ENCODE data around the gene AJAP1.

AJAP1 gene

DNA sequence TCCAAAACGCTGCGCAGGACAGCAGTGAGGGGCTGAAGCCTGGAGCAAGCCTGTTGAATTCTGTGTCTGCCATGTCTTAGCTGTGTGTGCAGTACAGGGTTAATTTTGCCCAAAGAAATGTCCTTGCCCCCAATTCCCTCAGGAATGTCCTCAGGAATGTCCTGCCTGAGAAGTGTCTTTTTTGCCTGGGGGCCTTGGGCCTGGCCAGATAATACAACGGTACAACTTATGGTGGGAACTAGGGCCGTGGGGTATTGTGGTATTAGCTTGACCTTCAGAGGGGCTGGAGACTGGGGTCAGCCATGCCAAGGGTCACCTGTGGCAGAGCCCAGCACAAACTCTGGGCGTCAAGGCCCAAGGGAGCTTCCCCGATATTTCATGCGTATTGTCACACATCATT is 107.7 kb downstream of the AJAP1 start:
- POLR2A ChIA-PET, result no interaction called here
- DNase-seq (ENCODE audit: extremely low spot score), result no peak
- TF ChIP-seq ZNF384 (IDR thresholded peaks at IDR 0.05), result no peak
- TF ChIP-seq, protein P1, sequence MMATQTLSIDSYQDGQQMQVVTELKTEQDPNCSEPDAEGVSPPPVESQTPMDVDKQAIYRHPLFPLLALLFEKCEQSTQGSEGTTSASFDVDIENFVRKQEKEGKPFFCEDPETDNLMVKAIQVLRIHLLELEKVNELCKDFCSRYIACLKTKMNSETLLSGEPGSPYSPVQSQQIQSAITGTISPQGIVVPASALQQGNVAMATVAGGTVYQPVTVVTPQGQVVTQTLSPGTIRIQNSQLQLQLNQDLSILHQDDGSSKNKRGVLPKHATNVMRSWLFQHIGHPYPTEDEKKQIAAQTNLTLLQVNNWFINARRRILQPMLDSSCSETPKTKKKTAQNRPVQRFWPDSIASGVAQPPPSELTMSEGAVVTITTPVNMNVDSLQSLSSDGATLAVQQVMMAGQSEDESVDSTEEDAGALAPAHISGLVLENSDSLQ (IDR thresholded peaks at IDR 0.05), result no peak
- no peak for TF ChIP-seq SP1 (IDR thresholded peaks at IDR 0.05)
- no peak for TF ChIP-seq HDGF (IDR thresholded peaks at IDR 0.05; ENCODE audit: borderline replicate concordance)
- no peak for TF ChIP-seq FOXK2 (IDR thresholded peaks at IDR 0.05)
- TF ChIP-seq ARNT (IDR thresholded peaks at IDR 0.05), result no peak
- TF ChIP-seq TARDBP (IDR thresholded peaks at IDR 0.05), result no peak
- no peak for TF ChIP-seq ELF4 (IDR thresholded peaks at IDR 0.05)
- TF ChIP-seq SUZ12 (IDR thresholded peaks at IDR 0.05), result no peak
- CTCF ChIA-PET, result no interaction called here

DNA sequence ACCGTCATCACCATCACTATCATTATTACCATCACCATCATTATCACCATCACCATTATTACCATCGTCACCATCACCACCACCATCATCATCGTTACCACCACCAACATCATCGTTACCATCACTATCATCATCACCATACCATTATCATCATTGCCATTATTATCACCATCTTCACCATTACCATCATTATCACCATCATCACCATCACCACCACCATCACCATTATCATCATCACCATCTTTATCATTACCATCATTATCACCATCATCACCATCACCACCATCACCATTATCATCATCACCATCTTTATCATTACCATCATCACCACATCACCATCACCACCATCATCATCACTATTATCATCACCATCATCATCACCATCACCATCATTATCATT is 112.9 kb downstream of the AJAP1 start:
- TF ChIP-seq TARDBP (IDR thresholded peaks at IDR 0.05), result no peak
- no peak for TF ChIP-seq SUZ12 (IDR thresholded peaks at IDR 0.05)
- no peak for TF ChIP-seq CTBP1 (IDR thresholded peaks at IDR 0.05; ENCODE audit: borderline replicate concordance)
- TF ChIP-seq NFRKB (IDR thresholded peaks at IDR 0.05), result no peak
- no peak for TF ChIP-seq ZNF384 (IDR thresholded peaks at IDR 0.05)
- TF ChIP-seq, protein P1 (IDR thresholded peaks at IDR 0.05), result no peak
- TF ChIP-seq ARNT (IDR thresholded peaks at IDR 0.05), result no peak
- no peak for TF ChIP-seq L3MBTL2 (conservative IDR thresholded peaks at IDR 0.05)
- TF ChIP-seq FOXA1 (IDR thresholded peaks at IDR 0.05), result no peak
- TF ChIP-seq FOXM1 (IDR thresholded peaks at IDR 0.05; ENCODE audit: borderline replicate concordance), result no peak
- TF ChIP-seq BHLHE40 (IDR thresholded peaks at IDR 0.05; ENCODE audit: borderline replicate concordance), result no peak
- no peak for TF ChIP-seq FOXK2 (IDR thresholded peaks at IDR 0.05)
- TF ChIP-seq ELF4 (IDR thresholded peaks at IDR 0.05), result no peak
- no peak for TF ChIP-seq HDGF (IDR thresholded peaks at IDR 0.05; ENCODE audit: borderline replicate concordance)
- TF ChIP-seq LEF1 (IDR thresholded peaks at IDR 0.05; ENCODE audit: borderline replicate concordance), result no peak
- TF ChIP-seq SP1 (IDR thresholded peaks at IDR 0.05), result no peak
- ChIA-PET CTCF (no interaction called here), POLR2A (no interaction called here)
- no peak for DNase-seq (ENCODE audit: extremely low spot score)

DNA sequence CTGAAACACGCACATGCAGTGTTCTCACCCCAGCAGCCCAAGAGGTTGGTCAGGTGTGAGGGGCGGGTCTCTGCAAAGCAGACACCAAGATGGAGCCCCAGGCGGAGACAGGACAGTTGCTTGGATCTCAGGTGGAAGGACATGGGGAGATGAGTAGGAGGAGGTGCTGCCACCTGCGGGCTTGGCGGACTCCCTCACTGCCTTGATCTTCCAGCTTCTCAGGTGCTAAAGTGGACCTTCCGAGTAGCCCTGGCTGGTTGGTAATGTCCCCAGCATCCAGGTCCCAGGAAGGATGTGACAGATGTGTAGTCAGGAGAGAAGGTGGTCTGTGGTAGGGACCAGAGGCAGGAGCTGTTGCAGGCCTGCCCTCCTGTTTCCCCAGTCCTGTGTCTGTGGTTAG is 114.1 kb downstream of the AJAP1 start:
- TF ChIP-seq SUZ12 (IDR thresholded peaks at IDR 0.05) (no peak), TARDBP (IDR thresholded peaks at IDR 0.05) (no peak), HDGF (IDR thresholded peaks at IDR 0.05; ENCODE audit: borderline replicate concordance) (no peak), SP1 (IDR thresholded peaks at IDR 0.05) (no peak), L3MBTL2 (conservative IDR thresholded peaks at IDR 0.05) (no peak), ARNT (IDR thresholded peaks at IDR 0.05) (no peak), FOXM1 (IDR thresholded peaks at IDR 0.05; ENCODE audit: borderline replicate concordance) (no peak), LEF1 (IDR thresholded peaks at IDR 0.05; ENCODE audit: borderline replicate concordance) (no peak), NFRKB (IDR thresholded peaks at IDR 0.05) (no peak), FOXK2 (IDR thresholded peaks at IDR 0.05) (no peak)
- TF ChIP-seq, protein P1 (IDR thresholded peaks at IDR 0.05), result no peak
- no peak for DNase-seq (ENCODE audit: extremely low spot score)
- CTCF ChIA-PET, result no interaction called here
- POLR2A ChIA-PET, result no interaction called here

DNA sequence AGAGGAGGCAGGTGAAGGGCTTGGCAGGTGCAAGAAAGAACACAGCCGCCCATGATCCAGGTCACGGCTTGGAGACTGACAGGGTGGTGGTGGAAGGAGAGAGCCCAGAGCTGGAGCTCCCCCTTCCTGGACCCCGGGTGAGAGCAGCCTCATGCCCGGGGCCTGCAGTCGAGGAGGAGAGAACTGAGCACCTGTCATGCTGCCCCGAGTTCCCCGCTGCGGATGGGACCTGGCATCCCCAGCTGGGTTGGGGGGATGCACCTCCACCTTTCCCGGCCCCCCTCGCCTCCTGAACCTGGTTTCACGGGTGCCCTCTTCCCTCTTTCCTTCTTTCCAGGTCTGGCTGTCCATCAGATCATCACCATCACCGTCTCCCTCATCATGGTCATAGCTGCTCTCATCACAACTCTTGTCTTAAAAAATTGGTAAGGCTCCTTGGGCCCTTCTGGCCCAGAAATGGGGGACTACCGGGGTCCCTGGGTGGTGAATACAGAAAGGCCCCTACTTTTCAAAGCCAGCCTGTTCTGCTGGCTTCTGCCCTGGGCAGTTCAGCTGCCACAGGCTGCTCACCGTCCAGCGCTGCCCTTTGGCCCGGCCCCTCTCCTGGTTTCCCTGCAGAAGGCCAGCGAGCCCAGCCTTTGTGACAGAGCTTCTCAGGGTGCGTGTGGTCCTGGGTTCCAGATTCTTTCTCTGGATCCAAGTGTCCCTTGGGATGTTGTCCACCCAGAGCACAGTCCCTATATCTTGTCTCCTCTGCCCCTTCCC is 115.3 kb downstream of the AJAP1 start:
- ChIA-PET CTCF (no interaction called here), POLR2A (no interaction called here)
- TF ChIP-seq SP1 (IDR thresholded peaks at IDR 0.05), result no peak
- TF ChIP-seq FOXA1 (IDR thresholded peaks at IDR 0.05), result no peak
- TF ChIP-seq NFRKB (IDR thresholded peaks at IDR 0.05), result no peak
- no peak for TF ChIP-seq TARDBP (IDR thresholded peaks at IDR 0.05)
- TF ChIP-seq ELF4 (IDR thresholded peaks at IDR 0.05), result no peak
- TF ChIP-seq FOXK2 (IDR thresholded peaks at IDR 0.05), result no peak
- no peak for TF ChIP-seq FOXM1 (IDR thresholded peaks at IDR 0.05; ENCODE audit: borderline replicate concordance)
- no peak for TF ChIP-seq ARNT (IDR thresholded peaks at IDR 0.05)
- TF ChIP-seq, protein P1 (IDR thresholded peaks at IDR 0.05), result no peak
- TF ChIP-seq BHLHE40 (IDR thresholded peaks at IDR 0.05; ENCODE audit: borderline replicate concordance), result no peak
- TF ChIP-seq SUZ12 (IDR thresholded peaks at IDR 0.05), result no peak
- TF ChIP-seq LEF1 (IDR thresholded peaks at IDR 0.05; ENCODE audit: borderline replicate concordance), result no peak
- TF ChIP-seq ZNF384 (IDR thresholded peaks at IDR 0.05), result no peak
- TF ChIP-seq HDGF (IDR thresholded peaks at IDR 0.05; ENCODE audit: borderline replicate concordance), result no peak
- TF ChIP-seq CTBP1 (IDR thresholded peaks at IDR 0.05; ENCODE audit: borderline replicate concordance), result no peak
- TF ChIP-seq L3MBTL2 (conservative IDR thresholded peaks at IDR 0.05), result no peak
- DNase-seq (ENCODE audit: extremely low spot score), result no peak

DNA sequence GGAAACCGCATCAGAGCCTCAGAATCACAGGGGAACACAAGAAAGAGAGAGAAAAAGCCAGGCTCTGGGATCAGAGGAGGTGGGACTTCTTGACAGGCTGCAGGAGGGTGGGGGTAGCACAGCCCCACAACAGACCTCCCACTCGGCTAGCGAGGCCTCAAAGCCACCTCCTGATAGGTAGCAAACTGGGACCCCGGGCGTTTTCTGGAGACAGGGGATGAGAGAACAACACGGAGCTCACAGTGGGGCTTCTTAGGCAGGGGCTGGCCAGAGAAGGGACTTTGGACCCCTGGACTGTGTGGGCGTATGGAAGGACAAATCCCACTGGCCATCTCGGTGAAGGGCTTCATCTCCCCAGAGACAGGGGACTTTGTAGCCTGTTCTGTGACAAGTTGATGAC is 116.3 kb downstream of the AJAP1 start:
- no peak for DNase-seq (ENCODE audit: extremely low spot score)
- ChIA-PET POLR2A (no interaction called here), CTCF (no interaction called here)
- TF ChIP-seq L3MBTL2 (conservative IDR thresholded peaks at IDR 0.05) (no peak), ARNT (IDR thresholded peaks at IDR 0.05) (no peak), FOXA1 (IDR thresholded peaks at IDR 0.05) (no peak), LEF1 (IDR thresholded peaks at IDR 0.05; ENCODE audit: borderline replicate concordance) (no peak), FOXK2 (IDR thresholded peaks at IDR 0.05) (no peak), SUZ12 (IDR thresholded peaks at IDR 0.05) (no peak), HDGF (IDR thresholded peaks at IDR 0.05; ENCODE audit: borderline replicate concordance) (no peak), SP1 (IDR thresholded peaks at IDR 0.05) (no peak), ELF4 (IDR thresholded peaks at IDR 0.05) (no peak), NFRKB (IDR thresholded peaks at IDR 0.05) (no peak), BHLHE40 (IDR thresholded peaks at IDR 0.05; ENCODE audit: borderline replicate concordance) (no peak)
- TF ChIP-seq, protein P1 (IDR thresholded peaks at IDR 0.05), result no peak

All from HEK293T (cell line).